ENCODE measurements around the gene POU4F1. TPM values are rescaled to one million over a fixed set of nuclear protein-coding genes. Genes with fewer than 3 reads are reported as not detected.

POU4F1 gene
- total RNA-seq, 2 donors from 2014 or later: not detected

DNA sequence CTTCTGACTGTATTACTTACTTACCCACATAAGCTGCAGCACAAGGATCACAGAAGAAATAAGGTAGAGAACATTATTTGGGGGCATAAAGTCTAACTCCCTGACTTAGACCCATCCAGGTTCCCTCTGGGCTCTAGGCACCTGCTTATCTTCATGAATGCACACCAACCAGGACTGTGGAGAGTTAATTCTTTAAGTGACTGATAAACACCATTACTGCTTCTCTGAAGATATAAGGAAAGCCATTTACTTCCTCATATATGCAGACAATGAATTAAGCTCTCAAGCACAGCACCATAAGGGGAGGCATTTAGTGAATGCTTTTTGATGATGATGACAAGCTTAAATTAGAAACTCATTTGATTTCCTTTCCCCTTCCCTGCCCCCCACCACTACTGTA is 33.1 kb upstream of the POU4F1 start:
- H3K27ac ChIP-seq: no peak overlapping the region
- TF ChIP-seq, protein P1, sequence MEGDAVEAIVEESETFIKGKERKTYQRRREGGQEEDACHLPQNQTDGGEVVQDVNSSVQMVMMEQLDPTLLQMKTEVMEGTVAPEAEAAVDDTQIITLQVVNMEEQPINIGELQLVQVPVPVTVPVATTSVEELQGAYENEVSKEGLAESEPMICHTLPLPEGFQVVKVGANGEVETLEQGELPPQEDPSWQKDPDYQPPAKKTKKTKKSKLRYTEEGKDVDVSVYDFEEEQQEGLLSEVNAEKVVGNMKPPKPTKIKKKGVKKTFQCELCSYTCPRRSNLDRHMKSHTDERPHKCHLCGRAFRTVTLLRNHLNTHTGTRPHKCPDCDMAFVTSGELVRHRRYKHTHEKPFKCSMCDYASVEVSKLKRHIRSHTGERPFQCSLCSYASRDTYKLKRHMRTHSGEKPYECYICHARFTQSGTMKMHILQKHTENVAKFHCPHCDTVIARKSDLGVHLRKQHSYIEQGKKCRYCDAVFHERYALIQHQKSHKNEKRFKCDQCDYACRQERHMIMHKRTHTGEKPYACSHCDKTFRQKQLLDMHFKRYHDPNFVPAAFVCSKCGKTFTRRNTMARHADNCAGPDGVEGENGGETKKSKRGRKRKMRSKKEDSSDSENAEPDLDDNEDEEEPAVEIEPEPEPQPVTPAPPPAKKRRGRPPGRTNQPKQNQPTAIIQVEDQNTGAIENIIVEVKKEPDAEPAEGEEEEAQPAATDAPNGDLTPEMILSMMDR (IDR thresholded peaks at IDR 0.05): no peak
- no peak for DNase-seq
- H3K27me3 ChIP-seq: no peaks in the 10 kb centered on the region
- H3K9me3 ChIP-seq: no peaks in the 10 kb centered on the region
- H3K36me3 ChIP-seq: no peaks in the 10 kb centered on the region
- H3K9ac ChIP-seq (ENCODE audit: low read depth in 2 of 2, low read length in 2 of 2): no peak overlapping the region
- intact Hi-C loops (cut with DNase I): no loop called here
- H3K4me1 ChIP-seq: peaks cover under 1% of the 10 kb centered on the region
- no peak overlapping the region for H3K4me3 ChIP-seq

DNA sequence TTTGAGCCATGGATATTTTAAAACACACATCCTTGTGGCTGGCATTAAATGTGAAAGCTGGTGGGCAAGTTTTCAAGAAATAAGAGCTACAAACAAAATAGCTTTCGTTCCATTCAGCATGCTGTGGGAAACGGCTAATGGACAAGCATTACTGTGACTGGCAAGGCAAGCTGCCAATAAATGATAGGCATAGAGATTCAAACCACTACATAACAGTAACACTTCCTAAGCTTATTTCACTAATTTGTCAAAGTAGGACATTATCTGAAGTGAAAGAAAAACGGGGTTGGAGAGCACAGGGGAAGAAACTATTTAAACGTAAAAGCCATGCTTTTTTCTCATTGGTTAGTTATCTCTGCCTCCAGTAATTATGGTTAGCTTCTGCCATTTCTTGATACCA is 29.6 kb upstream of the POU4F1 start:
- DNase-seq: no peak
- H3K4me1 ChIP-seq: peaks cover 4% of the 10 kb centered on the region
- H3K27ac ChIP-seq: no peak overlapping the region
- H3K4me3 ChIP-seq: no peak overlapping the region
- H3K27me3 ChIP-seq: no peaks in the 10 kb centered on the region
- H3K9ac ChIP-seq (ENCODE audit: low read depth in 2 of 2, low read length in 2 of 2): no peak overlapping the region
- no peaks in the 10 kb centered on the region for H3K36me3 ChIP-seq
- TF ChIP-seq, protein P1 (IDR thresholded peaks at IDR 0.05): no peak
- no peaks in the 10 kb centered on the region for H3K9me3 ChIP-seq
- intact Hi-C loops (cut with DNase I): no loop called here

DNA sequence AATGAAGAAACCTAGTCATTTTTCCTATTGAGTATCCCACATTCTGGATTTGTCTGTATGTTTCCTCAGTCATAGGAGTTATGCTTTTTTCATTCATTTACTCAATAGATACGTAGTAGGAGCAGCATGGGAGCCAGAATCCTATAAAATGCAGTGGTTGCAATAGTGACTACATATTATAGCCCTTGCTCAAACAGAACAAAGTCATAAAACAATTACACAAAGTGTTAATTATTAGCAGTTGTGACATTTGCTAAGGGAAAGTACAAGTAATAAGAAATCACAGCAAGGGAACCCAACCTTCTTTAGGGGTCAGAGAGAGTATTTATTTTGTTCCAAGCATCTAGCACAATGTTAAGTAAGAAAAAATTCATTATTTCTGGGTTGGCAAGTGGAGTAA is 27.7 kb upstream of the POU4F1 start:
- peak; percentile 22 for DNase-seq
- no peak overlapping the region for H3K27ac ChIP-seq
- TF ChIP-seq, protein P1 (IDR thresholded peaks at IDR 0.05): no peak
- no peak overlapping the region for H3K9ac ChIP-seq (ENCODE audit: low read depth in 2 of 2, low read length in 2 of 2)
- intact Hi-C loops (cut with DNase I): no loop called here
- H3K4me3 ChIP-seq: no peak overlapping the region
- H3K9me3 ChIP-seq: no peaks in the 10 kb centered on the region
- peaks cover 4% of the 10 kb centered on the region for H3K4me1 ChIP-seq
- H3K36me3 ChIP-seq: no peaks in the 10 kb centered on the region
- H3K27me3 ChIP-seq: no peaks in the 10 kb centered on the region

DNA sequence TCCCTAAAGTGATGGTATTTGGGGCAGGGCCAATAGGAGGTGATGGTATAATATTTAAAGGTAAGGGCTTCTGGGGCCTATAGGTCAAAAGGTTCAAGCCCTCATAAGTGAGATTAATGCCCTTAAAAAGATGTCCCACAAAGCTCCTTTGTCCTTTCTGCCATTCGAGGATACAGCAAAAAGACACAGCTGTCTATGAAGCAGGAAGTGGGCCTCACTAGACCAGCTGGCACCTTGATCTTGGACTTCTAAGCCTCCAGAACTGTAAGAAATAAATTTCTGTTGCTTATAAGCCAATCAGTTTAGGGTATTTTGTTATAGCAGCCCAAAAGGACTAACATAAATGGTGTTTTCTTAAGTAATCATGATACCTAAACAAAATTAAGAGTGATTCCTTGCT is 27.2 kb upstream of the POU4F1 start:
- TF ChIP-seq, protein P1 (IDR thresholded peaks at IDR 0.05): no peak
- DNase-seq: no peak
- no peak overlapping the region for H3K9ac ChIP-seq (ENCODE audit: low read depth in 2 of 2, low read length in 2 of 2)
- H3K36me3 ChIP-seq: no peaks in the 10 kb centered on the region
- H3K4me1 ChIP-seq: peaks cover 4% of the 10 kb centered on the region
- H3K9me3 ChIP-seq: no peaks in the 10 kb centered on the region
- intact Hi-C loops (cut with DNase I): no loop called here
- no peak overlapping the region for H3K4me3 ChIP-seq
- H3K27me3 ChIP-seq: no peaks in the 10 kb centered on the region
- no peak overlapping the region for H3K27ac ChIP-seq

DNA sequence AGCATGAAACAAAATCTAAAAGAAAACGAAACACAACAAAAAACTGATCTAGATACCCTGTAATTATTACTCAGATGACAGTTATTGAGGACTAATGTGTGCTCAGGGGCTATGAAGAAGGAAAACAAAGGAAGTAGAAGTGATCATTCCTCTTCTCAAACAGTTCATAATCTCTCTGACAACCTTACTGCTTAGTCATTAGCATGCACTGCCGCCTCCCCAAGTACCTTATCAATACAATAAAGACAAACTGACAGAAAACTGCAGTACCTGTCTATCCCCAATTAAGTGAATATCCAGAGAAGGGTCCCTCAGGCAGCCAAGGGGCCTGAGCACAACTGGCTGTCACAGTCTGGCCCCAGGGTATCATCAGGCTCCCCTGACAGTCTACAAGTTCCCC is 22.0 kb upstream of the POU4F1 start:
- H3K27me3 ChIP-seq: no peaks in the 10 kb centered on the region
- no peaks in the 10 kb centered on the region for H3K9me3 ChIP-seq
- no peak overlapping the region for H3K4me3 ChIP-seq
- H3K36me3 ChIP-seq: no peaks in the 10 kb centered on the region
- H3K4me1 ChIP-seq: no peaks in the 10 kb centered on the region
- no peak overlapping the region for H3K27ac ChIP-seq
- intact Hi-C loops (cut with DNase I): no loop called here
- TF ChIP-seq, protein P1 (IDR thresholded peaks at IDR 0.05): no peak
- H3K9ac ChIP-seq (ENCODE audit: low read depth in 2 of 2, low read length in 2 of 2): no peak overlapping the region
- no peak for DNase-seq

DNA sequence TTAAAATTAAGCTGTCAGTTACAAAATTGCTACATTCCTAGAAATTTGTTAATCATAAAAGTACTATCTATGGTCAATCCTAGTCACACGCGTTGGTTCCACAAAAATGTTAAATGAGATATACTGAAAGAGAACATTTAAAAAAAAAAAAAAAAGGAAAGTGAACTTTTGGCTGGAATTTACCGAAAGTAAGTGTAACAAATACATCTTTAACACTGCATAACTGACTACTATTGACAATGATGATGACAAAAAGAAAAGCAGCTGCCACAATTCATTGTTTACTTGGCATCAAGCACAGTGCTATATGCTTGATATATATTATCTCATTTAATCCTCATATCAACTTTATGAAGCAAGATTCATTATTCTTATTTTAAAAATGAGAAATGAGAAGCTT is 19.8 kb upstream of the POU4F1 start:
- H3K27me3 ChIP-seq: no peaks in the 10 kb centered on the region
- H3K4me3 ChIP-seq: no peak overlapping the region
- intact Hi-C loops (cut with DNase I): no loop called here
- DNase-seq: no peak
- H3K36me3 ChIP-seq: no peaks in the 10 kb centered on the region
- no peak overlapping the region for H3K27ac ChIP-seq
- no peaks in the 10 kb centered on the region for H3K4me1 ChIP-seq
- no peaks in the 10 kb centered on the region for H3K9me3 ChIP-seq
- no peak overlapping the region for H3K9ac ChIP-seq (ENCODE audit: low read depth in 2 of 2, low read length in 2 of 2)
- TF ChIP-seq, protein P1 (IDR thresholded peaks at IDR 0.05): no peak
